GM18909 (cell line): ENCODE results near the gene TPST1.

Experiments
- ATAC-seq: cut with Tn5 transposase; IDR thresholded peaks from one replicate; pipeline ENCODE4 v1.9.1; 2021; ENCODE audit warnings: mild to moderate bottlenecking; ENCODE audit not compliant: unreplicated experiment, poor library complexity

The TPST1 gene

GRCh38 chr7:66279912-66280311 is 74.8 kb downstream of the TPST1 start:
- no peak for ATAC-seq

GRCh38 chr7:66281678-66282590 is 76.8 kb downstream of the TPST1 start:
- ATAC-seq = no peak

- no peak for ATAC-seq
These were observed 77.4 kb downstream of the TPST1 start for GRCh38 chr7:66282591-66282935.

GRCh38 chr7:66283003-66283920 is 78.1 kb downstream of the TPST1 start:
- no peak for ATAC-seq

- no peak for ATAC-seq
These were observed 90.9 kb downstream of the TPST1 start for GRCh38 chr7:66296001-66296521.

GRCh38 chr7:66296557-66296956 is 91.4 kb downstream of the TPST1 start:
- ATAC-seq = no peak

GRCh38 chr7:66297579-66297978 is 92.4 kb downstream of the TPST1 start:
- no peak for ATAC-seq

- ATAC-seq = no peak
These were observed 96.1 kb downstream of the TPST1 start for GRCh38 chr7:66301249-66301648.

- no peak for ATAC-seq
These were observed 96.6 kb downstream of the TPST1 start for GRCh38 chr7:66301737-66302136.

- no peak for ATAC-seq
These were observed 98.5 kb downstream of the TPST1 start for GRCh38 chr7:66303454-66304155.

GRCh38 chr7:66304536-66304935 is 99.4 kb downstream of the TPST1 start:
- ATAC-seq = no peak

GRCh38 chr7:66306243-66306642 is 101.1 kb downstream of the TPST1 start:
- ATAC-seq = no peak

- ATAC-seq = no peak
These were observed 102.6 kb downstream of the TPST1 start for GRCh38 chr7:66307591-66308215.

GRCh38 chr7:66308411-66308810 is 103.3 kb downstream of the TPST1 start:
- ATAC-seq = no peak

- ATAC-seq = no peak
These were observed 105.5 kb downstream of the TPST1 start for GRCh38 chr7:66310620-66311019.

- ATAC-seq = no peak
These were observed 108.9 kb downstream of the TPST1 start for GRCh38 chr7:66313886-66314568.

- ATAC-seq = no peak
These were observed 110.1 kb downstream of the TPST1 start for GRCh38 chr7:66315192-66315591.

- ATAC-seq = no peak
These were observed 114.4 kb downstream of the TPST1 start for GRCh38 chr7:66319407-66319979.

- ATAC-seq = no peak
These were observed 116.1 kb downstream of the TPST1 start for GRCh38 chr7:66321283-66321682.
